H9 (cell line): ENCODE data around the gene DMD. TPM values are rescaled to one million over a fixed set of nuclear protein-coding genes. Genes with fewer than 3 reads are reported as not detected.
"Not testable (repeated sequence)": the region's sequence is repeated elsewhere in the genome, so short reads cannot be mapped to it uniquely, and the experiment has no call there.

ENCODE experiments used
- DNase-seq: peaks from one replicate; pipeline ENCODE4 v3.0.0-alpha.2; 2017
- H2AFZ ChIP-seq: one replicate; pipeline ENCODE4 v1.6.1; 2013; ENCODE audit warnings: mild to moderate bottlenecking, low read length, control low read depth, moderate library complexity
- H2AK5ac ChIP-seq: 2 replicates; pipeline ENCODE4 v1.6.1; 2013; ENCODE audit warnings: low read length, control low read depth, mixed read lengths; ENCODE audit not compliant: insufficient read length
- H2BK120ac ChIP-seq: one replicate; pipeline ENCODE4 v1.6.1; 2013; ENCODE audit warnings: low read depth, mild to moderate bottlenecking, low read length, control low read depth, inconsistent platforms; ENCODE audit not compliant: poor library complexity, severe bottlenecking
- H2BK12ac ChIP-seq: 2 replicates; pipeline ENCODE4 v1.6.1; 2013; ENCODE audit warnings: low read length, control low read depth, mixed read lengths, low read depth; ENCODE audit not compliant: insufficient read length
- H2BK15ac ChIP-seq: 2 replicates; pipeline ENCODE4 v1.6.1; 2013; ENCODE audit warnings: low read depth, low read length, control low read depth
- H2BK20ac ChIP-seq: one replicate; pipeline ENCODE4 v1.6.1; 2013; ENCODE audit warnings: low read depth, mild to moderate bottlenecking, low read length, control low read depth, inconsistent platforms; ENCODE audit not compliant: poor library complexity, severe bottlenecking
- H2BK5ac ChIP-seq: 2 replicates; pipeline ENCODE4 v1.6.1; 2013; ENCODE audit warnings: low read length, control low read depth, mixed read lengths; ENCODE audit not compliant: insufficient read length
- H3K14ac ChIP-seq: 2 replicates; pipeline ENCODE4 v1.6.1; 2013; ENCODE audit warnings: low read length, control low read depth; ENCODE audit not compliant: insufficient read depth
- H3K18ac ChIP-seq: 2 replicates; pipeline ENCODE4 v1.6.1; 2013; ENCODE audit warnings: low read depth, mild to moderate bottlenecking, mixed read lengths, low read length, control low read depth; ENCODE audit not compliant: insufficient read length
- H3K23ac ChIP-seq: 2 replicates; pipeline ENCODE4 v1.6.1; 2013; ENCODE audit warnings: low read length, control low read depth, mixed read lengths, low read depth; ENCODE audit not compliant: insufficient read length
- H3K23me2 ChIP-seq: 2 replicates; pipeline ENCODE4 v1.6.1; 2013; ENCODE audit warnings: low read depth, mild to moderate bottlenecking, mixed read lengths, low read length, control low read depth; ENCODE audit not compliant: insufficient read length, poor library complexity, severe bottlenecking
- H3K27ac ChIP-seq: 2 replicates; pipeline ENCODE4 v1.5.1; 2013; ENCODE audit warnings: low read length, control low read depth, mixed read lengths, low read depth; ENCODE audit not compliant: insufficient read length
- H3K27me3 ChIP-seq: 2 replicates; pipeline ENCODE4 v1.6.1; 2013; ENCODE audit warnings: low read length, control low read depth, inconsistent platforms; ENCODE audit not compliant: insufficient read depth
- H3K4ac ChIP-seq: 2 replicates; pipeline ENCODE4 v1.6.1; 2013; ENCODE audit warnings: low read depth, mild to moderate bottlenecking, control low read depth, inconsistent platforms, low read length, moderate library complexity
- H3K4me1 ChIP-seq: 2 replicates; pipeline ENCODE4 v1.6.1; 2013; ENCODE audit warnings: low read length, control low read depth, inconsistent platforms; ENCODE audit not compliant: insufficient read depth
- H3K4me2 ChIP-seq: 2 replicates; pipeline ENCODE4 v1.6.1; 2013; ENCODE audit warnings: low read length, control low read depth, mixed read lengths; ENCODE audit not compliant: insufficient read length, insufficient read depth
- H3K56ac ChIP-seq: 2 replicates; pipeline ENCODE4 v1.6.1; 2013; ENCODE audit warnings: low read depth, mild to moderate bottlenecking, mixed read lengths, low read length, control low read depth; ENCODE audit not compliant: insufficient read length
- H3K79me1 ChIP-seq: 2 replicates; pipeline ENCODE4 v1.6.1; 2013; ENCODE audit warnings: low read depth, mild to moderate bottlenecking, moderate library complexity, low read length, control low read depth, inconsistent platforms; ENCODE audit not compliant: insufficient read depth, poor library complexity, severe bottlenecking
- H3K79me2 ChIP-seq: 2 replicates; pipeline ENCODE4 v1.6.1; 2013; ENCODE audit warnings: low read length, control low read depth, inconsistent platforms; ENCODE audit not compliant: insufficient read depth
- H3K9ac ChIP-seq: 2 replicates; pipeline ENCODE4 v1.6.1; 2013; ENCODE audit warnings: low read length, control low read depth, mixed read lengths; ENCODE audit not compliant: insufficient read length; ENCODE audit errors: extremely low read depth
- H3K9me3 ChIP-seq: one replicate; pipeline ENCODE4 v1.6.1; 2013; ENCODE audit warnings: low read depth, low read length, inconsistent platforms; ENCODE audit not compliant: control insufficient read depth
- H3T11ph ChIP-seq: one replicate; pipeline ENCODE4 v1.6.1; 2013; ENCODE audit warnings: mild to moderate bottlenecking, low read length, control low read depth, inconsistent platforms
- H4K20me1 ChIP-seq: one replicate; pipeline ENCODE4 v1.6.1; 2013; ENCODE audit not compliant: control insufficient read depth, insufficient read length, insufficient read depth
- H4K5ac ChIP-seq: 2 replicates; pipeline ENCODE4 v1.6.1; 2013; ENCODE audit warnings: low read depth, mild to moderate bottlenecking, mixed read lengths, low read length, control low read depth; ENCODE audit not compliant: insufficient read length
- H4K8ac ChIP-seq: replicated peaks from 2 replicates; pipeline ENCODE4 v1.6.1; 2013; ENCODE audit warnings: low read length, control low read depth, mixed read lengths, low read depth; ENCODE audit not compliant: insufficient read length
- H4K91ac ChIP-seq: 2 replicates; pipeline ENCODE4 v1.6.1; 2013; ENCODE audit warnings: low read depth, mild to moderate bottlenecking, moderate library complexity, mixed read lengths, low read length, control low read depth; ENCODE audit not compliant: insufficient read length
- H3K27ac Mint-ChIP-seq, 3 experiments: 2 replicates in 2 of 3; 3 replicates in 1 of 3; pipeline ENCODE4 v1.8.0; 2020 to 2021; ENCODE audit warnings: mixed read lengths in 3 of 3, mild to moderate bottlenecking in 1 of 3, moderate library complexity in 1 of 3
- H3K27me3 Mint-ChIP-seq: 2 replicates; pipeline ENCODE4 v1.8.0; 2021; ENCODE audit warnings: low read depth, mild to moderate bottlenecking, moderate library complexity, mixed read lengths
- H3K36me3 Mint-ChIP-seq, 3 experiments: 2 replicates in 2 of 3; 3 replicates in 1 of 3; pipeline ENCODE4 v1.8.0; 2020 to 2021; ENCODE audit warnings: low read depth in 3 of 3, mixed read lengths in 3 of 3; ENCODE audit not compliant: insufficient read depth in 1 of 3
- H3K4me1 Mint-ChIP-seq, 2 experiments: 2 replicates each; pipeline ENCODE4 v1.8.0; 2020; ENCODE audit warnings: mixed read lengths in 2 of 2
- H3K4me3 Mint-ChIP-seq, 2 experiments: 2 replicates in 1 of 2; 3 replicates in 1 of 2; pipeline ENCODE4 v1.8.0; 2020 to 2021; ENCODE audit warnings: mild to moderate bottlenecking in 2 of 2, mixed read lengths in 2 of 2, moderate library complexity in 1 of 2
- H3K9me3 Mint-ChIP-seq, 2 experiments: 2 replicates in 1 of 2; 3 replicates in 1 of 2; pipeline ENCODE4 v1.8.0; 2020; ENCODE audit warnings: mild to moderate bottlenecking in 2 of 2, mixed read lengths in 2 of 2, moderate library complexity in 1 of 2
- WGBS: extraction: QIAGEN DNeasy Blood & Tissue Kit; methylation state at CpG from one replicate; pipeline ENCODE4 v1.1.7; 2013; ENCODE audit warnings: missing lambda C conversion rate, low lambda C conversion rate, mixed read lengths; ENCODE audit not compliant: insufficient read length; ENCODE audit errors: extremely low coverage; 5-methylcytosine and 5-hydroxymethylcytosine counted together
- total RNA-seq: library from RNA; stranded (reverse); gene quantifications from 2 replicates; pipeline ENCODE4 v1.2.1, GENCODE V29; 2021

DMD gene
- total RNA-seq, 1 experiment from 2014 or later: 3.8 TPM

DNA sequence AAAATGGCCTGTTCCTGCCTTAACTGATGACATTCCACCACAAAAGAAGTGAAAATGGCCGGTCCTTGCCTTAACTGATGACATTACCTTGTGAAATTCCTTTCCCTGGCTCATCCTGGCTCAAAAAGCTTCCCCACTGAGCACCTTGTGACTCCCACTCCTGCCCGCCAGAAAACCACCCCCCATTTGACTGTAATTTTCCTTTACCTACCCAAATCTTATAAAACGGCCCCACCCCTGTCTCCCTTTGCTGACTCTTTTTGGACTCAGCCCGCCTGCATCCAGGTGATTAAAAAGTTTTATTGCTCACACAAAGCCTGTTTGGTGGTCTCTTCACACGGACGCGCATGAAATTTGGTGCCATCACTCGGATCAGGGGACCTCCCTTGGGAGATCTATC, 1833.5 kb downstream of the DMD start:
- H2BK20ac ChIP-seq, H3K9ac ChIP-seq, H3K36me3 Mint-ChIP-seq, H3K56ac ChIP-seq, H3K27me3 Mint-ChIP-seq, H3K79me2 ChIP-seq, H3K18ac ChIP-seq, H3K27ac Mint-ChIP-seq, H4K5ac ChIP-seq, H3K27me3 ChIP-seq, H3K4ac ChIP-seq, DNase-seq, H3K14ac ChIP-seq, H2AK5ac ChIP-seq, H4K91ac ChIP-seq, H3K4me1 ChIP-seq, H3K9me3 ChIP-seq, H2BK120ac ChIP-seq, H3T11ph ChIP-seq, H3K23ac ChIP-seq, H2BK5ac ChIP-seq, H2BK15ac ChIP-seq, H3K79me1 ChIP-seq, H2BK12ac ChIP-seq, H2AFZ ChIP-seq, H3K27ac ChIP-seq, H3K4me2 ChIP-seq, H3K23me2 ChIP-seq, H3K4me3 Mint-ChIP-seq, H4K8ac ChIP-seq, H4K20me1 ChIP-seq: not testable (repeated sequence)
- Mint-ChIP-seq H3K4me1 (peaks cover 10 to 13% of the 10 kb centered on the region in 2 experiments), H3K9me3 (peaks cover 70 to 72% of the 10 kb centered on the region in 2 experiments)
- WGBS: no CpG with 5 or more reads among the region's 8 CpGs
